GM19238 (cell line): ENCODE measurements around the gene SCUBE3.
A peak's percentile ranks its signal among the peaks of the same experiment; 100 is the strongest.

ENCODE experiments used
- DNase-seq: peaks from one replicate; pipeline ENCODE4 v3.0.0; 2011; ENCODE audit warnings: low spot score; ENCODE audit not compliant: insufficient read length

SCUBE3 gene

GRCh38 chr6:35213824-35214756 lies at the start of gene SCUBE3:
TSS of gene SCUBE3 (plus strand) at chr6:35213956. CDS start at chr6:35214419, 463 bp downstream.
- peak; percentile 43 for DNase-seq

- no peak for DNase-seq
Measured at GRCh38 chr6:35164277-35164676, 49.5 kb upstream of the SCUBE3 start.

GRCh38 chr6:35164868-35165267 lies 48.9 kb upstream of the SCUBE3 start:
- DNase-seq, result no peak

GRCh38 chr6:35165630-35166071 lies 48.1 kb upstream of the SCUBE3 start:
- DNase-seq, result no peak

GRCh38 chr6:35166116-35166515 lies 47.6 kb upstream of the SCUBE3 start:
- no peak for DNase-seq

- DNase-seq, result no peak
Measured at GRCh38 chr6:35166520-35166919, 47.2 kb upstream of the SCUBE3 start.

- DNase-seq, result no peak
Measured at GRCh38 chr6:35167505-35167904, 46.3 kb upstream of the SCUBE3 start.

GRCh38 chr6:35168461-35168861 lies 45.3 kb upstream of the SCUBE3 start:
- no peak for DNase-seq

- no peak for DNase-seq
Measured at GRCh38 chr6:35170166-35170565, 43.6 kb upstream of the SCUBE3 start.

GRCh38 chr6:35170891-35171290 lies 42.9 kb upstream of the SCUBE3 start:
- no peak for DNase-seq

- no peak for DNase-seq
Measured at GRCh38 chr6:35173044-35173426, 40.7 kb upstream of the SCUBE3 start.

GRCh38 chr6:35173427-35174087 lies 40.2 kb upstream of the SCUBE3 start:
- no peak for DNase-seq

- DNase-seq, result no peak
Measured at GRCh38 chr6:35174088-35174434, 39.7 kb upstream of the SCUBE3 start.

- DNase-seq, result no peak
Measured at GRCh38 chr6:35174501-35174900, 39.3 kb upstream of the SCUBE3 start.

- DNase-seq, result no peak
Measured at GRCh38 chr6:35176301-35177024, 37.3 kb upstream of the SCUBE3 start.

- no peak for DNase-seq
Measured at GRCh38 chr6:35177157-35177556, 36.6 kb upstream of the SCUBE3 start.

GRCh38 chr6:35177596-35177995 lies 36.2 kb upstream of the SCUBE3 start:
- DNase-seq, result no peak

GRCh38 chr6:35178012-35178411 lies 35.7 kb upstream of the SCUBE3 start:
- no peak for DNase-seq

- DNase-seq, result no peak
Measured at GRCh38 chr6:35178932-35179832, 34.6 kb upstream of the SCUBE3 start.

- no peak for DNase-seq
Measured at GRCh38 chr6:35179901-35180535, 33.7 kb upstream of the SCUBE3 start.
